Left ventricle myocardium inferior (tissue), 1 donor: ENCODE data around the gene ANKAR. TPM values are rescaled to one million over a fixed set of nuclear protein-coding genes. Genes with fewer than 3 reads are reported as not detected.

Experiments used
- DNase-seq: peaks from one replicate; pipeline ENCODE4 v3.0.0-alpha.2; 2020
- H3K27ac ChIP-seq: fragments of 200-600 bp; replicated peaks from 2 replicates; pipeline ENCODE4 v1.8.0; 2021
- H3K27me3 ChIP-seq: fragments of 200-600 bp; 2 replicates; pipeline ENCODE4 v1.8.0; 2021; ENCODE audit warnings: low read depth
- H3K36me3 ChIP-seq: fragments of 200-600 bp; 2 replicates; pipeline ENCODE4 v1.8.0; 2021
- H3K4me1 ChIP-seq: fragments of 200-600 bp; 2 replicates; pipeline ENCODE4 v1.8.0; 2021
- H3K4me3 ChIP-seq: fragments of 200-600 bp; 2 replicates; pipeline ENCODE4 v1.8.0; 2021; ENCODE audit warnings: mild to moderate bottlenecking, moderate library complexity
- H3K9me3 ChIP-seq: fragments of 200-600 bp; replicated peaks from 2 replicates; pipeline ENCODE4 v1.8.0; 2021
- CTCF ChIP-seq: fragments of 200-600 bp; IDR thresholded peaks from 2 replicates; pipeline ENCODE4 v1.8.0; 2021; ENCODE audit warnings: antibody characterized with exemption, mild to moderate bottlenecking, borderline replicate concordance
- intact Hi-C: fragments of 100-400 bp; cut with micrococcal nuclease; formaldehyde crosslinking; loops from one replicate; pipeline ENCODE4 v1.11.0; 2022
- total RNA-seq: library from RNA; stranded (reverse); fragmentation: NEBNext Ultra II Directional; extraction: Animal tissue kit (Norgen Biotek cat#: 25700); gene quantifications from one replicate; pipeline ENCODE4 v1.2.1, GENCODE V29; 2021
- donor health status: DM: no; HTN: yes; CAD: no; lungs with severe emphysema.

ANKAR gene
- total RNA-seq, 1 donor from 2014 or later: 9.9 TPM

GRCh38 chr2:189673661-189674373, 653 bp upstream of the ANKAR start:
- Histone ChIP-seq H3K4me1 (peaks cover 23% of the 10 kb centered on the region), H3K27me3 (no peaks in the 10 kb centered on the region), H3K27ac (peak overlapping the region; percentile 94), H3K36me3 (peaks cover 37% of the 10 kb centered on the region), H3K9me3 (peaks cover 10% of the 10 kb centered on the region), H3K4me3 (peak overlapping the region; percentile 69)
- no peak for DNase-seq
- TF ChIP-seq CTCF: no peak
- intact Hi-C loops: no loop called here

- DNase-seq: no peak
- Histone ChIP-seq H3K27me3 (no peaks in the 10 kb centered on the region), H3K4me3 (no peak overlapping the region), H3K27ac (no peak overlapping the region), H3K36me3 (peaks cover 11% of the 10 kb centered on the region), H3K9me3 (peaks cover 18% of the 10 kb centered on the region), H3K4me1 (peaks cover 28% of the 10 kb centered on the region)
- intact Hi-C loops: no loop called here
- TF ChIP-seq CTCF: no peak
Observed at GRCh38 chr2:189676471-189676870, 2.0 kb downstream of the ANKAR start.

- no peaks in the 10 kb centered on the region for H3K27me3 ChIP-seq
- DNase-seq: no peak
- no peak for TF ChIP-seq CTCF
- H3K27ac ChIP-seq: no peak overlapping the region
- H3K4me3 ChIP-seq: no peak overlapping the region
- peaks cover 5% of the 10 kb centered on the region for H3K36me3 ChIP-seq
- peaks cover 24% of the 10 kb centered on the region for H3K4me1 ChIP-seq
- H3K9me3 ChIP-seq: peaks cover 18% of the 10 kb centered on the region
- intact Hi-C loops: no loop called here
Observed at GRCh38 chr2:189679226-189679625, 4.8 kb downstream of the ANKAR start.

- H3K9me3 ChIP-seq: peaks cover 18% of the 10 kb centered on the region
- DNase-seq: no peak
- intact Hi-C loops: no loop called here
- no peak overlapping the region for H3K4me3 ChIP-seq
- no peak for TF ChIP-seq CTCF
- H3K4me1 ChIP-seq: peaks cover 16% of the 10 kb centered on the region
- H3K36me3 ChIP-seq: peaks cover 5% of the 10 kb centered on the region
- H3K27ac ChIP-seq: no peak overlapping the region
- no peaks in the 10 kb centered on the region for H3K27me3 ChIP-seq
Observed at GRCh38 chr2:189681203-189681602, 6.7 kb downstream of the ANKAR start.

GRCh38 chr2:189681903-189682302, 7.4 kb downstream of the ANKAR start:
- no peak overlapping the region for H3K4me3 ChIP-seq
- H3K27ac ChIP-seq: no peak overlapping the region
- no peaks in the 10 kb centered on the region for H3K27me3 ChIP-seq
- H3K4me1 ChIP-seq: peaks cover 16% of the 10 kb centered on the region
- intact Hi-C loops: no loop called here
- no peak for DNase-seq
- peaks cover 18% of the 10 kb centered on the region for H3K9me3 ChIP-seq
- peaks cover 5% of the 10 kb centered on the region for H3K36me3 ChIP-seq
- TF ChIP-seq CTCF: no peak
